GM19397 (cell line): Measurements from ENCODE around the gene MGAT4B.
A peak's percentile ranks its signal among the peaks of the same experiment; 100 is the strongest.

Experiments
- ATAC-seq: cut with Tn5 transposase; IDR thresholded peaks from one replicate; pipeline ENCODE4 v1.9.1; 2021; ENCODE audit warnings: mild to moderate bottlenecking, moderate library complexity; ENCODE audit not compliant: unreplicated experiment

Gene MGAT4B

GRCh38 chr5:179827680-179828079 lies 21.0 kb upstream of the MGAT4B start:
- no peak for ATAC-seq

- no peak for ATAC-seq
Measured at GRCh38 chr5:179825655-179826182, 19.1 kb upstream of the MGAT4B start.

GRCh38 chr5:179824745-179825112 lies 18.1 kb upstream of the MGAT4B start:
- no peak for ATAC-seq

GRCh38 chr5:179823937-179824744 lies 17.5 kb upstream of the MGAT4B start:
- ATAC-seq: no peak

- ATAC-seq: no peak
Measured at GRCh38 chr5:179822444-179822990, 15.9 kb upstream of the MGAT4B start.

- no peak for ATAC-seq
Measured at GRCh38 chr5:179822059-179822432, 15.4 kb upstream of the MGAT4B start.

- ATAC-seq: peak; percentile 44
Measured at GRCh38 chr5:179821298-179822058, 14.8 kb upstream of the MGAT4B start.

GRCh38 chr5:179820483-179821297 lies 14.0 kb upstream of the MGAT4B start, which contains the start of gene SQSTM1:
Gene SQSTM1 (plus strand): TSS chr5:179820905. CDS start chr5:179820937, 32 bp downstream.
- peak; percentile 42 for ATAC-seq

- ATAC-seq: no peak
Measured at GRCh38 chr5:179820127-179820482, 13.4 kb upstream of the MGAT4B start.

GRCh38 chr5:179819296-179820126 lies 12.8 kb upstream of the MGAT4B start:
- no peak for ATAC-seq

- peak; percentile 59 for ATAC-seq
Measured at GRCh38 chr5:179818746-179819295, 12.2 kb upstream of the MGAT4B start.

GRCh38 chr5:179817890-179818745 lies 11.5 kb upstream of the MGAT4B start:
- no peak for ATAC-seq

GRCh38 chr5:179817470-179817840 lies 10.8 kb upstream of the MGAT4B start:
- ATAC-seq: no peak

- no peak for ATAC-seq
Measured at GRCh38 chr5:179816796-179817469, 10.3 kb upstream of the MGAT4B start.

GRCh38 chr5:179816401-179816795 lies 9.7 kb upstream of the MGAT4B start:
- no peak for ATAC-seq

GRCh38 chr5:179815491-179816249 lies 9.0 kb upstream of the MGAT4B start:
- ATAC-seq: no peak

GRCh38 chr5:179814090-179814489 lies 7.4 kb upstream of the MGAT4B start:
- ATAC-seq: no peak
